HEK293T (cell line): ENCODE data around the gene ACSM4.
"Not testable (repeated sequence)": the region's sequence is repeated elsewhere in the genome, so short reads cannot be mapped to it uniquely, and the experiment has no call there.

Experiments used
- CTCF ChIA-PET: fragments of 350-600 bp; formaldehyde crosslinking; extraction: SDS; loops from one replicate; lab custom pipeline; 2021; ENCODE audit warnings: antibody characterized with exemption, inconsistent platforms; lab: Yijun Ruan, JAX
- POLR2A ChIA-PET: fragments of 350-600 bp; formaldehyde crosslinking; extraction: SDS; loops from one replicate; lab custom pipeline; 2020; ENCODE audit warnings: antibody characterized with exemption, inconsistent platforms; lab: Yijun Ruan, JAX
- DNase-seq: peaks from one replicate; pipeline ENCODE4 v3.0.0; 2012; ENCODE audit warnings: mixed read lengths; ENCODE audit errors: extremely low spot score
- ARNT ChIP-seq: fragments of 450-650 bp; IDR thresholded peaks from 2 replicates; pipeline ENCODE4 v1.6.1; 2017; ENCODE audit warnings: mild to moderate bottlenecking
- BHLHE40 ChIP-seq: fragments of 450-650 bp; IDR thresholded peaks from 2 replicates; pipeline ENCODE4 v1.6.1; 2016; ENCODE audit warnings: mild to moderate bottlenecking, moderate library complexity, borderline replicate concordance
- CTBP1 ChIP-seq: fragments of 450-650 bp; IDR thresholded peaks from 2 replicates; pipeline ENCODE4 v1.6.1; 2016; ENCODE audit warnings: borderline replicate concordance
- ELF4 ChIP-seq: fragments of 450-650 bp; IDR thresholded peaks from 2 replicates; pipeline ENCODE4 v1.6.1; 2017; ENCODE audit warnings: antibody characterized with exemption
- FOXA1 ChIP-seq: fragments of 450-650 bp; IDR thresholded peaks from 2 replicates; pipeline ENCODE4 v1.6.1; 2016; ENCODE audit warnings: mild to moderate bottlenecking
- FOXK2 ChIP-seq: fragments of 450-650 bp; IDR thresholded peaks from 2 replicates; pipeline ENCODE4 v1.6.1; 2016; ENCODE audit warnings: mild to moderate bottlenecking
- FOXM1 ChIP-seq: fragments of 450-650 bp; IDR thresholded peaks from 2 replicates; pipeline ENCODE4 v1.6.1; 2017; ENCODE audit warnings: mild to moderate bottlenecking, borderline replicate concordance
- HDGF ChIP-seq: fragments of 450-650 bp; IDR thresholded peaks from 2 replicates; pipeline ENCODE4 v1.6.1; 2017; ENCODE audit warnings: antibody characterized with exemption, borderline replicate concordance
- L3MBTL2 ChIP-seq: fragments of 450-650 bp; conservative IDR thresholded peaks from 2 replicates; pipeline ENCODE4 v1.6.1; 2016; ENCODE audit warnings: mild to moderate bottlenecking
- LEF1 ChIP-seq: fragments of 450-650 bp; IDR thresholded peaks from 2 replicates; pipeline ENCODE4 v1.6.1; 2017; ENCODE audit warnings: mild to moderate bottlenecking, borderline replicate concordance
- NFRKB ChIP-seq: fragments of 450-650 bp; IDR thresholded peaks from 2 replicates; pipeline ENCODE4 v1.6.1; 2016; ENCODE audit warnings: mild to moderate bottlenecking, moderate library complexity
- SP1 ChIP-seq: fragments of 450-650 bp; IDR thresholded peaks from 2 replicates; pipeline ENCODE4 v1.6.1; 2017
- SUZ12 ChIP-seq: fragments of 450-650 bp; IDR thresholded peaks from 2 replicates; pipeline ENCODE4 v1.6.1; 2016; ENCODE audit warnings: mild to moderate bottlenecking
- TARDBP ChIP-seq: fragments of 450-650 bp; IDR thresholded peaks from 2 replicates; pipeline ENCODE4 v1.6.1; 2016
- ZNF384 ChIP-seq: fragments of 450-650 bp; IDR thresholded peaks from 2 replicates; pipeline ENCODE4 v1.6.1; 2016
- TF ChIP-seq, protein P1 (sequence below): fragments of 450-650 bp; IDR thresholded peaks from 2 replicates; pipeline ENCODE4 v1.6.1; 2016

The ACSM4 gene

DNA sequence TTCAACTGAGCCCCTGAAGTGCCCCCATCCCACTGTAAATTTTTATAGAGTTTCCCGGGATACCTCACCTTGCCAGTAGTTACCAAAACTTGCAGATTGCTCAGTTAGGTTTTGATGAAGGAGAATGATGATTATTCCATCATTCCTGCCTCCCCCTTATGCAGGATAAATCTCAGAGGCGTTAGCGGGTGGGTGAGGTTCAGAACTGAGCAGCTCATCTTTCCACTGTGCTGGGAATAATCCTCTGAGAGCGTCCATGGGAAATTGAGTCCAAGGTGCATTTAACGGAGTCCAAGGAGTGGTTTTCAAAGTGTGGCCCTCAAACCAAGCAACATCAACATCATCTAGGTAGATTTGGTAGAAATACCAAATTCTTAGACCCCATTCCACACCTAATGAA, 18.7 kb downstream of the ACSM4 start:
- TF ChIP-seq LEF1 (no peak), ARNT (no peak), BHLHE40 (no peak), SP1 (no peak), FOXM1 (no peak), NFRKB (no peak), L3MBTL2 (no peak), CTBP1 (no peak), FOXA1 (no peak), ZNF384 (no peak), FOXK2 (no peak), SUZ12 (no peak), HDGF (no peak), ELF4 (no peak)
- TF ChIP-seq, protein P1, sequence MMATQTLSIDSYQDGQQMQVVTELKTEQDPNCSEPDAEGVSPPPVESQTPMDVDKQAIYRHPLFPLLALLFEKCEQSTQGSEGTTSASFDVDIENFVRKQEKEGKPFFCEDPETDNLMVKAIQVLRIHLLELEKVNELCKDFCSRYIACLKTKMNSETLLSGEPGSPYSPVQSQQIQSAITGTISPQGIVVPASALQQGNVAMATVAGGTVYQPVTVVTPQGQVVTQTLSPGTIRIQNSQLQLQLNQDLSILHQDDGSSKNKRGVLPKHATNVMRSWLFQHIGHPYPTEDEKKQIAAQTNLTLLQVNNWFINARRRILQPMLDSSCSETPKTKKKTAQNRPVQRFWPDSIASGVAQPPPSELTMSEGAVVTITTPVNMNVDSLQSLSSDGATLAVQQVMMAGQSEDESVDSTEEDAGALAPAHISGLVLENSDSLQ: no peak
- no peak for DNase-seq
- POLR2A ChIA-PET: no interaction called here
- CTCF ChIA-PET: no interaction called here

DNA sequence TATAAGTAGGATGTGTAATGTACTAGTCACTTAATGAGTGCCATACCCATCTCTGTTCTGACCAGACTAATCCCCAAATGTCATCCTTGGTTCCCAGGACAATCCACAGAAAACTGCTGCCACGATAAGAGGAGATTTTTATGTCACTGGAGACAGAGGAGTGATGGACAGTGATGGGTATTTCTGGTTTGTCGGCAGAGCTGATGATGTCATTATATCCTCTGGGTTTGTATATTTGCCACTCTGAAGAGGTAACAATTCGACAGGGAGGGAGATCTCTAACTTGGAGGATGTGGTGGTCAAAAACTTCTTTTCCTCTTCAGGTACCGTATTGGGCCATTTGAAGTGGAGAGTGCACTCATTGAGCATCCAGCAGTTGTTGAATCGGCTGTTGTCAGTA, 20.3 kb downstream of the ACSM4 start:
- DNase-seq: no peak
- TF ChIP-seq LEF1: no peak
- no peak for TF ChIP-seq ARNT
- no peak for TF ChIP-seq ELF4
- TF ChIP-seq FOXA1: no peak
- TF ChIP-seq FOXK2: no peak
- ChIA-PET POLR2A (no interaction called here), CTCF (no interaction called here)

- ChIA-PET CTCF (interaction anchor here (1.7 kb wide), 1 partner anchor 133 kb away, joined by 6 read pairs; no protein-coding TSS in a partner anchor), POLR2A (no interaction called here)
- TF ChIP-seq ELF4 (no peak), FOXA1 (no peak), CTBP1 (no peak), FOXK2 (no peak), BHLHE40 (no peak), HDGF (no peak), NFRKB (no peak), LEF1 (no peak)
- DNase-seq: no peak
Measured at GRCh38 chr12:7327918-7328317, 24.0 kb downstream of the ACSM4 start.

- POLR2A ChIA-PET, DNase-seq, CTCF ChIA-PET: not testable (repeated sequence)
Measured at GRCh38 chr12:7337790-7338189, 33.9 kb downstream of the ACSM4 start.

- POLR2A ChIA-PET: no interaction called here
- TF ChIP-seq ARNT (no peak), LEF1 (no peak), SUZ12 (no peak), SP1 (no peak), CTBP1 (no peak), TARDBP (no peak), NFRKB (no peak)
- TF ChIP-seq, protein P1: no peak
- CTCF ChIA-PET: no interaction called here
- no peak for DNase-seq
Measured at GRCh38 chr12:7339675-7340074, 35.8 kb downstream of the ACSM4 start.

DNA sequence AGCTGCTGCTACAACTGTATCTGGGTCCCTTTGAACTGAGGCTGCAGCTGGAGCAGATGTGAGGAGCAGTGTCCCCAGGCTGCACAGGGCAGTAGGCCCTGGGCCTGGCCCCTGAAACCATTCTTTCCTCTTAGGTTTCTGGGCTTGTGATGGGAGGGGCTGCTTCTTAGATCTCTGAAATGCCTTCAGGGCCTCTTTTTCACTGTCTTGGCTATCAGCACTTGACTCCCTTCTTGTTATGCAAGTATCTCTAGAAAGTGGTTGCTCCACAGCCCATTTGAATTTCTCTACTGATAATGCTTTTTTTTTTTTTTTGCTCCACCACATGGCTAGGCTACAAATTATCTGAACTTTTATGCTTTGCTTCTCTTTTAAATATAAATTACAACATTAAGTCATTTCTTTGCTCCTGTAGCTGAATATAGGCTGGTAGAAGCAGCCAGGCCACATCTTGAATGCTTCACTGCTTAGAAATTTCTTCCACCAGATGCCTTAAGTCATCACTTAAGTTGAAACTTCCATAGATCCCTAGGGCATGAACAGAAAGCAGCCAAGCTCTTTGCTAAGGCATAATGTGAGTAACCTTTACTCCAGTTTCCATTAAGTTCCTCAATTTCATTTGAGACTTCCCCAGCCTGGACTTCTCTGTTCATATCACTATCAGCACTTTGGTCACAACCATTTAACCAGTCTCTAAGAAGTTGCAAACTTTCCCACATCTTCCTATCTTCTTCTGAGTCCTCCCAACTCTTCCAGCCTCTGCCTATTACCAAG, 41.1 kb downstream of the ACSM4 start:
- POLR2A ChIA-PET: no interaction called here
- TF ChIP-seq CTBP1 (no peak), L3MBTL2 (no peak), FOXA1 (no peak), TARDBP (no peak), ARNT (no peak), ELF4 (no peak), SP1 (no peak), FOXM1 (no peak), FOXK2 (no peak), NFRKB (no peak), ZNF384 (no peak), BHLHE40 (no peak)
- TF ChIP-seq, protein P1: no peak
- DNase-seq: no peak
- CTCF ChIA-PET: no interaction called here

DNA sequence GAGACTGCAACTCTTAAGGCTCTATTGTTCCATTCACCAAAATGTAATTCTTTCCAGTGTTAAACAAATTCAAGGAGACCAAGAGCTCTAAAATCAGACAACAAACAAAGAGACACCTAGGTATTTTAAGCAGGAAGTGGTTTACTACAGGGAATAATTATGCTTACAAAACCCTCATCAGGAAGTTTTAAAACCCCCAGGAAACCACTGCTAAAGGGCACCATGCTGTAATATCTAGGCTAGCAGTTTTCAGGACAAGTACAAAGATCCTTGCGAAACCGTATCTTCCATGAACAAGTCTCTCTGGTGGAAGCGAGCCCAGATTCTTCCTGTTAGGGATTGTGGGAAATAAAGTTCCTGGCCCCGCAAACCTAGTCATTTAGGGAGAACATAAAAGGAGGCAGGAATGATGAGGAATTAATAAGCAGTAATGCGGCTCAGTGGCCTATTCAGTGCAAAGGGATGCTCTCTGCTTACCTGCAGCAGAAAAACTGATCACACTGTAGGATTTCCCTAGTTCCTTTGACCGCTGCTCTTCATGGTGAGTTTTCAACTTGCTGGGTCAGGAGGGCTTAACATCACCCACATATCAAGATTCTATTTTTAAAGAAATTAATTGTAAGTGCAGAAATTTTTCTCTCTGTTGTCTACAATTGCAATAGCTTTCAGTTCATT, 42.8 kb downstream of the ACSM4 start:
- no peak for DNase-seq
- POLR2A ChIA-PET: no interaction called here
- CTCF ChIA-PET: no interaction called here
- TF ChIP-seq ELF4 (no peak), CTBP1 (no peak), SUZ12 (no peak)
- TF ChIP-seq, protein P1: no peak
